Suppressor macrophage treated with lipopolysaccharide for 4 hours (primary cell): Measurements from ENCODE around the gene SIDT1.

Experiments
- DNase-seq: peaks from one replicate; pipeline ENCODE4 v3.0.0-alpha.2; 2020

Gene SIDT1

DNA sequence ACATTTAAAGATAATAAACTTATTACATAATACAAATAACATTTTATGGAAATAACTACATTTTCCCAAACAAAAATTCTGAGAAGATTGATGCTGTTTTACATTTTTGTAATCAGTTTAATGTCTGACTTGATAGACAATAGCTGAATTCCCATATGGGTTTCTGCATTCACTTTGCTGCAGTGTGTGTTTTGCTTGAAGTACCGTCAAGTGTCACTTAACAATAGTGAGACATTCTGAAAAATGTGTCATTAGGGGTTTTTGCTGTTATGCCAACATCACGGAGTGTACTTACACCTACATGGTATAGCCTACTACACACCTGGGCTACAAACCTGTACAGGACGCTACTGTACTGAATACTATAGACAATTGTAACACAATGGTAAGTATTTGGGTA, 106.6 kb downstream of the SIDT1 start:
- DNase-seq: no peak

DNA sequence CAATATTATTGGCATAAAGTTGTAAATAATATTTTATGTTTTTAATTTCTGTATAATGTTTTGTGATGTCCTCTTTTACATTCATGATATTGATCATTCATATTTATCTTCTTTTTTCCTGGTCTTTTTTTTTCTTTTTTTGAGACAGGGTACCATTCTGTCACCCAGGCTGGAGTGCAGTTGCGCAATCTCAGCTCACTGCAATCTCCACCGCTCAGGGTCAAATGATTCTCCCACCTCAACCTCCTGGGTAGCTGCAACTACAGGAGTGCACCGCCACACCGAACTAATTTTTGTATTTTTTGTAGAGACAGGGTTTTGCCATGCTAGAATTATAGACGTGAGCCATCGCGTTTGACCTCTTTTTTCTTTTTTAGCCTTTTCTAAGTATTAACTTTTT, 111.2 kb downstream of the SIDT1 start:
- DNase-seq: no peak

DNA sequence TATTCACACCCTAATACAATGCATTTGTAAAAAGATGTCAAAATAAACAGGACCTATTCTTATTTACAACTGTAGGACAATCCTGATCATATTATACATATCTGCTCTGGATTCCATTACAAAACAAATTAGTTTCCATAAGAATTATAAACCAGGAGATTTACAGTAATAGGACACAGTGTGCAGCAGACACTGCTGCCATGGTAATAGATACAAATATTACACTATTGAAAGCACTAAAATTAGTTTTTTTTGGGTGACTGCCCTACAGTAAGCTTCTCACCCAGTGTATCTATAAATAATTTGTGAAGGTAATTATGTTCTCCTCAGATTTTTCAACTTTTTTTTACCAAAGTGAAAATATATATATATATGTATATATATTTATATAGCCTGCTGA, 116.2 kb downstream of the SIDT1 start:
- DNase-seq: no peak

DNA sequence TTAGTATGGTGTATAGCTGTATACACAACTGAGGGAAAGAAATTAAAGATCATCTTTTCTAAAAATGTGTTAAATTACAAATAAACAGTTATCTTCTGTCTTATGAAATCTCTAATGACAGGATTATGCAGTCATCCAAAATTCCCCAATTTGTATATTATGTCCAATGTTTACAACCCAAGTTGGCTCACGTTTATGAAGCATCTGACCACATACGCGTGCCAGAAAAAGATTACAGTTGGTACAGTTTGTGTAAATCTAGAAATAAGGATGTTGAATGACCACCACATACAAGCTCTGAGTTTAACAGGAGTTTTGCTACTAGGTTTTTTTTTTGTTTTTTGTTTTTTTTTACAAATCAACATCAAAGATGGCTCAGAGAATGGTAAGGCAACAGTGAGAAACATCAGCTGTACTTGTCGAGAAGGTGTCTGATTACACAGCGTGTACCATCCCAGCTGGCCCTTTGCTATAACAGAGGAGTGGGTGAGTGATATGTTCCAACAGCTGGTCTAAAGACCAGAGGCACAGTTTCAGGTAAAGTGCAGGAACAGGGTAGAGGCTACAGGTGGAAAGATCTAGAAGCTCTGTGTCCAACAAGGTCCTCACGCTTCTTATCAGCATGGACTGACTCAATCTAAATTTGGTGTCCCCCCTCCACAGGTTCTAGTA, 117.0 kb downstream of the SIDT1 start:
- no peak for DNase-seq

DNA sequence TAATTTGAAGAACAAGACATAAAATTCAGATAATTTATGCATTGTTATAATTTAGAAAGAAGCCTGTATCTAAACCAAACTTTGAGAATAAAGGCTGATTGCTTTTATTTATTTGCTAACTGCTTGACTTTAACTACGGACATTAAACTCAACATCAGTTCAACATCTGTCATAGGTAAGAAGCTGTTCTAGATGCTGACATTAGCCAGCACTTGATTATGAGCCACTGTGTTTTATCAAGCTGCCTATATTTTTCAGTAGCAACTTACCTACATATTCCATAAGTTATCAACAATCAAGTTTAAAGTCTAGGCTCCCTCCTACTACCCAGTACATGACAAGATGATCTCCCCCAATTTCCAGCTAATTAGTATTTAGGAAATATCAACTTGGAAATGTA, 122.0 kb downstream of the SIDT1 start:
- no peak for DNase-seq

DNA sequence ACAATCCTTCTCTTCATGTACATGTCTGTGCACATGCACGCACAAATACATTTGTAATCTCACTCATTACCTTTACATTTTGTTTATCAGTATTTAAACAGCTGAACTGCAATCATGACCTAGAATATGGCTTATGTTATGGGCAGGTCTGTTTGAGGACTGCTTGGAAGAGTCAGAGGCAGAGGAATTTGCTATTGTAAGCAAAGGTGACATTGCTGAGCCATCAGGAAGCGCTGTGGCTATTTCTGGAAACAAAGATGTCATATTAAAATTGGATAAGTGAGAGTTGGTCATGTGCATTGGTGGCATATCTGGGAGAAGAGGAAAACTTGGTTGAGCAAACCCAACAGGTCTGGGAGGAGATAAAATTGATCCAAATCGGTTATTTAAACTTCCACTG, 122.5 kb downstream of the SIDT1 start:
- no peak for DNase-seq

DNA sequence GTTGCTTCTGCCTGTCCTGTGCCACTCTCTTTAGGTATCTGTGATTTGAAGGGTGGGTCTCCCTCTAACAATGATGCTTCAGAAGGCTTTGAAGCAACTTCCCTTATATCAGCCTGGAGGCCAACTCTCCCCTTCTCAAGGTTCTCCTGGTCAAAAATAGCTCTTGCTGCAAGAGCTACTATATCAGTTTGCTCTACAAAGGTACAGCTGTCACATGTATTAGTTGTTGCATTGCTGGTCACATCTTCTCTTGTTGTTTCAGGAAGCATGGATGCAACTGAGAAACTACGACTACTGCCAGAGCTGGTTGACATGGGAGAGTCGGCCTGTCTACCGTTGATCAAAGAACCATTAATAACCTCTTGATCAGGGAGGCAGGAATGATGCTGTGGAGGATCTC, 125.8 kb downstream of the SIDT1 start:
- no peak for DNase-seq

DNA sequence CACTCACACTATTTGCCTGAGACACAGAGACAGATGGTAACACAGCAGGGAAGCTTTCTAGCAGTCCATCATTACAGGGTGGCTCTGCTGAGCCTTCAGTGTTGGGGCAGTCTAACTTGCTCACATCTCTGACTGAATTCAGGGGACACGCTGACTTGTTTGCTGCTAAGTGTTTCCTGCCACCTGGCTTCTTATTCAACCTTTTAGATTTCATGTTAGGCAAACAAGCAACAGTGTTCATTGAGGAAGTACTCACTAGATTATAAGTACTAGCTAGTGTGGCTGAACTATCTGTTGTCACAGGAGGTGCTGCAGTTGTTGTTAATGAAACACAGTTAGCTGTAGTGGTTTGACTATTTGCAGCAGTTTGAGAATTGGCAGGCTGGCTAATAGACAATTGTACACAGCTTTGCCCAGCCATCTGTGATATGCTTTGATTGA, 126.8 kb downstream of the SIDT1 start:
- no peak for DNase-seq

DNA sequence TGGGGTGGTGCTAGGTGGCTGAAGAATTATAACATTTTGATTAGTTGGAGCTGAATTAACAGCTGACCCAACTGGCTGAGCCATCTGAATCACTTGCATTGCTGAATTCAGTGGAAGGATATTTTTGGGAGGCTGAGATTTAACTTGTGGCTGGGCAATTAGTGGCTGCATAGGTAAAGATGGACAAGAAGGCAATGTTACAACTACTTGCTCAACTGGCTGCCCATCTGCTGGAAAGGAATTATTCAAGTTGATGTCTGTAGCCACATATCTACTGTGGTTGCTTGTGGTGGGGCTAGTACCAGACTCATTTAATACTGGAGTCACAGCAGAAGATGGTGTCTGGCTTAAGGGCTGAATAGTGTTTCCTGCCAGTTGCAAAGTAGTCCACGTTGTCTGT, 127.6 kb downstream of the SIDT1 start:
- DNase-seq: no peak

DNA sequence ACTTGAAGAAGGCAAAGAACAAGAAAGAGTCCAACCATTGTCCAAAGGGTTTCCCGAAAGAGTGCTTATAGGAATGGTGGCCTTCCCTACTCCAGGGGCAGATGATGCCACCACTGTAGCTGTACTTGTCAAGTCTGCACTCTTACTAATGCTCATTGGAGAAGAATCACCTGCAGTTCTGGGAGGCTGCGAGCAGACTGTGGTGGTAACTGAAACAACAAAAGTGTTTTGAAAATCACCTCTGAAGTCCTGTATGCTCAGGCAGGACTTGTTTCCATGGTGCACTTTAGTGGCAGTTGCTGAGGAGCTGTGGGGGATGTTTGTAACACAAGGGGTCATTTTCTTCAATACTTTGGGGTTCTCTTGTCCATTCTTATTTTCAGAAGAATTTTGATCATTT, 128.1 kb downstream of the SIDT1 start:
- DNase-seq: no peak

DNA sequence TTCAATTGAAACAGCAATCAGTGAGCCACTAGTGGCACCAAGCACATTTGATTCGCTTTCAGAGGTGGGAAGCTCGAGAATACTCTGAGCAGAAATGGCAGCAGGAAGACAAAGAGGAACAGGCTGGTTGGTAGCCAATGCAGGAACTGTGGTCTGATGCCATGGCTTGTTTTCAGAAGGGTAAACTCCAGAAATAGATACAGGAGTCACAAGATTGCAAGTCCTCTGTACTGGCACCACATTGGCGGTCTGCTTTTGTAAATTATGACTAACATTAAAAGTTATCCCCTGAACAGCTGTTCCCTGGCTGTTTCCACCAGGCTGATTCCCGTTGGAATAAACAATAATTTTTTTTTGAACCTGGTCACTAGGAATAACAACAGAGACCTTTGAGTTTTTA, 128.5 kb downstream of the SIDT1 start:
- no peak for DNase-seq

DNA sequence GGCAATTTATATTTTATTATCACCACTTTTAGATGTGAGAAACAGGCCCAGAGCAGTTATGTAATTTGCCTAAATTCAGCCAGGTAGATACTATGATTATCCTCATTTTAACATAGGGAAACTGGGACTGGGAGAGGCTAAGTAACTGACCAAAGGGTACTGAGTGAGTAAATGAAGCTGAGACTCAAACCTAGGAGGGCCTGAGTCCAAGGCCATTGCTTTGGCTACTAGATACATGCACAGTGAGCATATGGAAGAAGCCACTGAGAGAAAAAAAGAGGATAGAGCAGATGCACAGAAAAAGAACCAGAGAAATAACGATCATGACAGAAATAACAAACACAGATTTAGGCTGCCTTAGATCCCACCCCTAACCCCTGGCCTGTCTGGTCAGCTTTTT, 130.5 kb downstream of the SIDT1 start:
- no peak for DNase-seq

DNA sequence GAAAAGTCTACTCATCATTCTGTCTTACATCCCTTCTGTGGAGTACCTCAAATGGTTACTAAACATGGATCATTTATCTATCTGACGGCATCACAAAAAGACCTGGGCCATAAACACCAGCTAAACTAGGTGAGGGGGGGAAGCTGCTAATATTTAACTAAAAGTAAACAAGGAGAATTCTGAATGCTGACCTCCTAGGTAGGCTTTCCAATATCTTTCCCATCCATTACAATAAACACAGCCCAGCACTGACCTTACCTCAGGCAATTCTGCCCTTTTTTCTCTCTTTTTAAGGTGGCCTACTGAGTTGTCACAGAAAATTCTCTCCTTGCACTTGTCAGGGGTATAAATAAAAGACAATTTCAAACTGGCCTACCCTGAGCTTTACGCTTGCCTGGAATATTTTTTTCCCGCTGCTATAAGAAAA, 131.0 kb downstream of the SIDT1 start:
- DNase-seq: no peak

DNA sequence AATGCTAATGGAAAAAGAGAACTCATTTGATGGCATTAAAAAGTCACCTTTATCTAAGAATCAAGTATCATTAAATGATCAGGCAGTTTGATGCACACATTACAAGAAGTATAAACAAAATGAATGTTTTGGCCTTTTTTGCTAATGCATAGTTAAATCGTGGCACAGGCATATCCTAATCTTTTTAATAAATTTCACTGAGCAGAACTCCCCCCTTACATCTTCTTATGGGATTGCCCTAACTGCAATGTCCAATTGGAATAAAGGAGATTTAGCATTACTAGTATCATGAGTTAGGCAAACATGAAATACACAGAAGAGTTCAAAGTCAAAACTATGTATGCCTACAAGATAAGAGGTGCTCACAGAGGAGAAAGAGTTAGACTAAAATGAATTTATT, 131.4 kb downstream of the SIDT1 start:
- no peak for DNase-seq

DNA sequence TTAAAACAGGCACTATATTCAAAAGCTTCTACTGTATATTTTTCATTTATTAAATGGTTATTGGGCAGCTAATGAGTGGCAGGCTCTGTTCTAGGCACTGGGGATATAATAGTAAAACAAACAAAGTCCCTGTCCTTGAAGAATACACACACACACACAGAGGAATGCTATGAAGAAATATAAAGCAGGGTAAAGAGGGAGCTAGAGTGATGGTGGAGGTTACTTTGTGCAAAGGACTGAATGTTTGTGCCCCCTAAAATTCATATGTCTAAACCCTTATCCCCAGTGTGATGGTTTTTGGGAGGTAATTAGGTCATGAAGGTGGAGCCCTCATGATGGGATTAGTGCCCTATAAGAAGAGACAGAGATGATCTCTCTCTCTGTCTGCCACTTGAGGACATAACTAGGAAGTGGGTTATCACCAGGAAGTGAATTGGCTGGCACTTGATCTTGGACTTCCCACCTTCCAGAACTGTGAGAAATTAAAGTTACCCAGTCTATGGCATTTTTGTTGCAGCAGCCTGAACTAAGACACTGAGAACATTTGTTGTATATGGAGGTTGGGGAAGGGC, 132.3 kb downstream of the SIDT1 start:
- no peak for DNase-seq

DNA sequence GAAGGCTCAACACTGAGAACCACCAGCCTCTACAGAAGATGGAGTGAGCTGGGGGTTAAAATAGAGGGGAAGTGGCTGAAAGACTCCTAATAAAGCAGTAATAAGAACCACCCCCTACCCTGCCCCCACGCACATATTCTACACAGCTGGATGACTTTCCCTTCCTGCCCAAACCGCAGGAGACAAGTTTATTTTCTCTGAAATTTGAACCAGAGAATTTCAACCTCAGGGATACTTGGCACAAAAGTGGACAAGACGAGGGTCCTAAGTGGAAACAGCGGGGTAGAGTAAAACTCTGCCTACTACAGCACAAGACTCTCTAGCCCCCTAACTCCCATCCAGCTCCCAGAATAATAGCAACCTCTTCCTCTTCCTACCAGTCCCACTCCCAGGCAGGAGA, 135.7 kb downstream of the SIDT1 start:
- DNase-seq: no peak

DNA sequence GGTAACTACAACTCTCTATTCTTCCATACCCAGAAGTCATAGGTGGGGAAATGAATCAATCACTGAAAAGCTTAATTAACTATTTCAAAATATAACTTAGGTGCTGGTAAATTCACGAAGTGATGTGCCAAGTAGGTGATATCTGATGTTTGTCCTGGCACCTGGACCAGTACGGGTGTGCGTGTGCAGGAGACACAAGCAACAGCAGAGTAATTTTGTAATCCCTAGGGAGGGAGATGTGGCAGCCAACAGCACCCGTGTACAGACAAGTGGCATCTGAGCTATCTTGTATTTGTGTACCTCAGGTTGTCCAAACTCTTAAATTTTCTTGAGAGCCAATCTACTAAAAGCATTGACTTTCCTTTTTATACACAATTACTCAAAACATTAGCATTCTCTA, 141.2 kb downstream of the SIDT1 start:
- DNase-seq: no peak

DNA sequence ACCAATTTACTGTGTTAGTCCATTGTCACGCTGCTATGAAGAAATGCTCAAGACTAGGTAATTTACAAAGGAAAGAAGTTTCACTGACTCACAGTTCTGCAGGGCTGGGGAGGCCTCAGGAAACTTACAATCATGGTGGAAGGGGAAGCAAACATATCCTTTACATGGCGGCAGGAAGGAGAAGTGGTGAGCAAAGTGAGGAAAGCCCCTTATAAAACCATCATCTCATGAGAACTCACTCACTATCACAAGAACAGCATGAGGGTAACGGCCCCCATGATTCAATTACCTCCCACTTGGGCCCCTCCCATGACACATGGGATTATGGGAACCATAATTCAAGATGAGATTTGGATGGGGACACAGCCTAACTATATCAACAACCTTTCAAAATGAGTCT, 143.9 kb downstream of the SIDT1 start:
- peak; percentile 57 for DNase-seq

DNA sequence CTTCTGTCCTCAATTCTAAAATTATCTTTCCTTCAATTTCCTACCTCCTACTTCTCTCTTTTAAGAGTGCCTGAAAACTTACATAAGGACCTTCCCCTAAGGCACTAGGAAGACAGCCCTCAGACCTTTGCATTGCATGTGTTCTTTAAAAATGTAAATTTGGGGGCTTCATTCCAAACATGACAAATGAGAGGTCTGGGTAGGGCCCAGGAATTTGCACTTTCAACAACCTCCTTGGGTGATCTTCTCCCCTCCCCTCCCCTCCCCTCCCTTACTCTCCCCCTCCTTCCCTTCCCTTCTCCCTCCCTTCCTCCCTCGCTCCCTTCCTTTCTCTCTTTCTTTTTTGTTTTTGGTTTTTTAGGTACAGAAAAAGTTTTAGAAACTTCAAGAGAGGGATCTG, 145.4 kb downstream of the SIDT1 start:
- DNase-seq: no peak

DNA sequence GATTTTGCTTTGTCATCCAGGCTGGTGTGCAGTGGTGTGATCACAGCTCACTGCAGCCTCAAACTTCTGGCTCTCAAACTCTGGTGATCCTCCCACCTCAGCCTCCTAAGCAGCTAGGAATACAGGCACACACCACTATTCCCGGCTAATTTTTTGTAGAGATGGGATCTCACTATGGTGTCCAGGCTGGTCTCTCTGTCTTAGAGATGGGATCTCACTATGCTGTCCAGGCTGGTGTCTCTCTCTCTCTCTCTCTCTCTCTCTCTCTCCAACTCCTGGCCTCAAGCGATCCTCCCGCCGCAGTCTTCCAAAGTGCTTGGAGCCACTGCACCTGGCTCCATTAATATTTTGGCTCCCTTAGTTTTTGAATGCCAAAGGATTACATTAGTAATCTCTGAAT, 146.4 kb downstream of the SIDT1 start:
- DNase-seq: no peak
